Measurements from ENCODE around the gene GDF15.

GRCh38 chr19:18419195-18419698, 33.3 kb downstream of the GDF15 start, which contains the start of gene SSBP4:
- TF ChIP-seq EZH2 (IDR thresholded peaks at IDR 0.05; ENCODE audit: insufficient read depth, poor library complexity, severe bottlenecking) (no peak), EZH2phosphoT487 (IDR thresholded peaks at IDR 0.05; ENCODE audit: insufficient read depth, low read depth) (no peak)

All from GM23248 (cell line).